ENCODE data around the gene CD84. TPM values are rescaled to one million over a fixed set of nuclear protein-coding genes. Genes with fewer than 3 reads are reported as not detected.
"Not testable (repeated sequence)": the region's sequence is repeated elsewhere in the genome, so short reads cannot be mapped to it uniquely, and the experiment has no call there.

CD84 gene
- total RNA-seq, 4 donors from 2014 or later, result 0.61 to 9.0 (median 2.4) TPM

- peak overlapping the region in 2 of 4 donors; percentile 30 to 54 for H3K4me3 ChIP-seq
- peak overlapping the region in 2 of 4 donors; percentile 59 to 63 for H3K27ac ChIP-seq
- TF ChIP-seq POLR2A (IDR thresholded peaks at IDR 0.05), result no peak
- TF ChIP-seq CTCF (IDR thresholded peaks at IDR 0.05), result no peak
- H3K9me3 ChIP-seq, result no peaks in the 10 kb centered on the region
- H3K36me3 ChIP-seq, result no peaks in the 10 kb centered on the region
- intact Hi-C loops (cut with DNase I), result no loop called here
- DNase-seq, result no peak
- no peaks in the 10 kb centered on the region for H3K4me1 ChIP-seq
- WGBS, 2 donors, result 47 to 51% methylated on average over 5 of the region's 5 CpGs
- no peaks in the 10 kb centered on the region for H3K27me3 ChIP-seq
Measured at GRCh38 chr1:160519642-160520435, 59.5 kb downstream of the CD84 start.

GRCh38 chr1:160517519-160517918 lies 61.8 kb downstream of the CD84 start:
- intact Hi-C loops (cut with DNase I); H3K27me3 ChIP-seq; H3K27ac ChIP-seq; H3K4me3 ChIP-seq; H3K9me3 ChIP-seq; H3K36me3 ChIP-seq; H3K4me1 ChIP-seq; DNase-seq: not testable (repeated sequence)
- WGBS, 2 donors, result 46 to 68% methylated on average over 2 of the region's 2 CpGs

- H3K4me3 ChIP-seq, result not testable (repeated sequence)
- 42 to 44% methylated on average over 1 of the region's 1 CpG for WGBS, 2 donors
Measured at GRCh38 chr1:160515908-160516307, 63.4 kb downstream of the CD84 start.

GRCh38 chr1:160504651-160505050 lies 74.6 kb downstream of the CD84 start:
- DNase-seq, result no peak
- intact Hi-C loops (cut with DNase I), result no loop called here
- H3K36me3 ChIP-seq, result no peaks in the 10 kb centered on the region
- H3K27me3 ChIP-seq, result no peaks in the 10 kb centered on the region
- H3K27ac ChIP-seq, result no peak overlapping the region
- 73 to 89% methylated on average over 2 of the region's 2 CpGs for WGBS, 2 donors
- no peaks in the 10 kb centered on the region for H3K4me1 ChIP-seq
- TF ChIP-seq POLR2A (IDR thresholded peaks at IDR 0.05) (no peak), CTCF (IDR thresholded peaks at IDR 0.05) (no peak)
- H3K4me3 ChIP-seq, result no peak overlapping the region
- H3K9me3 ChIP-seq, result peaks cover 0 to 15% (median 3%) of the 10 kb centered on the region in 3 donors

More at GRCh38 chr1:160515908-160516307, 63.4 kb downstream of the CD84 start:
- H3K4me1 ChIP-seq; H3K27me3 ChIP-seq; H3K9me3 ChIP-seq; intact Hi-C loops (cut with DNase I); DNase-seq; H3K27ac ChIP-seq; H3K36me3 ChIP-seq: not testable (repeated sequence)

GRCh38 chr1:160503087-160503486 lies 76.2 kb downstream of the CD84 start:
- intact Hi-C loops (cut with DNase I), result no loop called here
- Histone ChIP-seq H3K27ac (no peak overlapping the region), H3K27me3 (no peaks in the 10 kb centered on the region), H3K9me3 (peaks cover 0 to 18% (median 3%) of the 10 kb centered on the region in 3 donors), H3K36me3 (no peaks in the 10 kb centered on the region), H3K4me3 (no peak overlapping the region), H3K4me1 (no peaks in the 10 kb centered on the region)
- 92% methylated on average over 6 of the region's 6 CpGs for WGBS, 2 donors
- no peak for DNase-seq
- no peak for TF ChIP-seq CTCF (IDR thresholded peaks at IDR 0.05)
- no peak for TF ChIP-seq POLR2A (IDR thresholded peaks at IDR 0.05)

GRCh38 chr1:160500321-160500990 lies 78.8 kb downstream of the CD84 start:
- Histone ChIP-seq H3K4me3 (no peak overlapping the region), H3K36me3 (no peaks in the 10 kb centered on the region), H3K27ac (no peak overlapping the region), H3K27me3 (no peaks in the 10 kb centered on the region), H3K9me3 (peaks cover 0 to 12% (median 0%) of the 10 kb centered on the region in 3 donors), H3K4me1 (no peaks in the 10 kb centered on the region)
- intact Hi-C loops (cut with DNase I), result no loop called here
- no peak for DNase-seq
- TF ChIP-seq POLR2A (IDR thresholded peaks at IDR 0.05) (no peak), CTCF (IDR thresholded peaks at IDR 0.05) (no peak)
- 50 to 67% methylated on average over 1 of the region's 1 CpG for WGBS, 2 donors
